Liver (tissue), 3 donors: ENCODE measurements around the gene PRODH.

ENCODE experiments used
- EGR1 ChIP-seq, 2 donors: IDR thresholded peaks; 2 replicates each; pipeline ENCODE4 v1.6.1; 2016 to 2018; ENCODE audit warnings: antibody characterized with exemption in 2 of 2, low read depth in 2 of 2
- GABPA ChIP-seq, 2 donors: IDR thresholded peaks in 1 of 2; conservative IDR thresholded peaks in 1 of 2; 2 replicates each; pipeline ENCODE4 v1.6.1; 2016; ENCODE audit warnings: antibody characterized with exemption in 2 of 2, mild to moderate bottlenecking in 1 of 2, moderate library complexity in 1 of 2
- JUND ChIP-seq, 2 donors: IDR thresholded peaks; 2 replicates each; pipeline ENCODE4 v1.6.1; 2016; ENCODE audit warnings: antibody characterized with exemption in 2 of 2
- RAD21 ChIP-seq, 2 donors: IDR thresholded peaks; 2 replicates each; pipeline ENCODE4 v1.6.1; 2016; ENCODE audit warnings: antibody characterized with exemption in 2 of 2, mild to moderate bottlenecking in 2 of 2
- RXRA ChIP-seq, 2 donors: IDR thresholded peaks; 2 replicates each; pipeline ENCODE4 v1.6.1; 2017 to 2018; ENCODE audit warnings: antibody characterized with exemption in 2 of 2, mild to moderate bottlenecking in 1 of 2
- SP1 ChIP-seq: IDR thresholded peaks from 2 replicates; pipeline ENCODE4 v1.6.1; 2018; ENCODE audit warnings: antibody characterized with exemption, mild to moderate bottlenecking
- TAF1 ChIP-seq: conservative IDR thresholded peaks from 2 replicates; pipeline ENCODE4 v1.6.1; 2016; ENCODE audit warnings: antibody characterized with exemption, mild to moderate bottlenecking
- YY1 ChIP-seq: IDR thresholded peaks from 2 replicates; pipeline ENCODE4 v1.6.1; 2016; ENCODE audit warnings: antibody characterized with exemption, mild to moderate bottlenecking
- TF ChIP-seq, protein P1 (sequence below): fragments of 150-350 bp; IDR thresholded peaks from 2 replicates; pipeline ENCODE4 v1.5.1; 2017; ENCODE audit warnings: improper control_type of control experiment, low read depth, low read length; ENCODE audit not compliant: missing input control
- TF ChIP-seq, protein P2 (sequence below): IDR thresholded peaks from 2 replicates; pipeline ENCODE4 v1.6.1; 2016; ENCODE audit warnings: antibody characterized with exemption
- TF ChIP-seq, protein P3 (sequence below): IDR thresholded peaks from 2 replicates; pipeline ENCODE4 v1.6.1; 2016; ENCODE audit warnings: antibody characterized with exemption, mild to moderate bottlenecking
- donor health status: healthy.
- donor health status: healthy.

DNA sequence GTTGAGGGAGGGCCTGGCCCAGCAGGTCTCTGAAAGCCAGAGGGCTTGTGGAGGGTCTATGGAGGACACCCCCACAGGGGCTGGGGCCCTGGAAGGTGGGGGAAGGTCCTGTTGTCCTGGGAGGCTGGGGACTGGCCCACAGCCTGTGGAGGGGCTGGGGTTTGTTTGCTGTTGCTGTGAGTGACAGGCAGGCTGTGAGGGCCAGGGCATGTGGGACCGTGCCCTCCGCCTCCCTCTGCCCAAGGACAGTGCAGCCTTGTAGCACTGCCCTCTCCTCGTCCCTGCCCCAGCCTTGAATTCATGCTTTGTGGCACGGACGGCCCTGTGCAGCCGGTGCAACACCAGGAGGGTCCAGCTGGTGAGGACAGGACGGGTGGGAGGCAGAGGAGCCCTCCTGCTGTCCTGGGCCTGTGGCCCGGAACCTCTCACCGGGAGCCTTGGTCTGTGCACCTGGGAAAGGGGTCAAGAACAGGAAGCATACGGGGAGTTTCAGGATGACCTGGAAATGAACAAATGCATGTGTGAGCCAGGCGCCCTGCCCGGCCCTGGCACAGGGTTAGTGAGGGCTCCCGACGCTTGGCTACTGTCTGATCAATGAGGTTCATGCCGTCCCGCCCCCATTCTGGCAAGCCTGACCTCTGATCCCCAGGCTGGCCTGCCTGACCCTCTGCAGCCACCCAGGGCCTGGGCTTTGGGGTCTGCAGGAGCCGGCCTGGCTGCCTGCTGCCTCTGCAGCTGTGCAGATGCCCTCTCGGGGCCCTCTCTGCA, 37.4 kb upstream of the PRODH start:
- TF ChIP-seq, protein P1, sequence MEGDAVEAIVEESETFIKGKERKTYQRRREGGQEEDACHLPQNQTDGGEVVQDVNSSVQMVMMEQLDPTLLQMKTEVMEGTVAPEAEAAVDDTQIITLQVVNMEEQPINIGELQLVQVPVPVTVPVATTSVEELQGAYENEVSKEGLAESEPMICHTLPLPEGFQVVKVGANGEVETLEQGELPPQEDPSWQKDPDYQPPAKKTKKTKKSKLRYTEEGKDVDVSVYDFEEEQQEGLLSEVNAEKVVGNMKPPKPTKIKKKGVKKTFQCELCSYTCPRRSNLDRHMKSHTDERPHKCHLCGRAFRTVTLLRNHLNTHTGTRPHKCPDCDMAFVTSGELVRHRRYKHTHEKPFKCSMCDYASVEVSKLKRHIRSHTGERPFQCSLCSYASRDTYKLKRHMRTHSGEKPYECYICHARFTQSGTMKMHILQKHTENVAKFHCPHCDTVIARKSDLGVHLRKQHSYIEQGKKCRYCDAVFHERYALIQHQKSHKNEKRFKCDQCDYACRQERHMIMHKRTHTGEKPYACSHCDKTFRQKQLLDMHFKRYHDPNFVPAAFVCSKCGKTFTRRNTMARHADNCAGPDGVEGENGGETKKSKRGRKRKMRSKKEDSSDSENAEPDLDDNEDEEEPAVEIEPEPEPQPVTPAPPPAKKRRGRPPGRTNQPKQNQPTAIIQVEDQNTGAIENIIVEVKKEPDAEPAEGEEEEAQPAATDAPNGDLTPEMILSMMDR: no peak
- TF ChIP-seq JUND (IDR thresholded peaks at IDR 0.05): no peak
- TF ChIP-seq SP1: no peak
- no peak for TF ChIP-seq YY1
- TF ChIP-seq TAF1: no peak
- TF ChIP-seq, protein P2, sequence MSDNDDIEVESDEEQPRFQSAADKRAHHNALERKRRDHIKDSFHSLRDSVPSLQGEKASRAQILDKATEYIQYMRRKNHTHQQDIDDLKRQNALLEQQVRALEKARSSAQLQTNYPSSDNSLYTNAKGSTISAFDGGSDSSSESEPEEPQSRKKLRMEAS: no peak
- TF ChIP-seq, protein P3, sequence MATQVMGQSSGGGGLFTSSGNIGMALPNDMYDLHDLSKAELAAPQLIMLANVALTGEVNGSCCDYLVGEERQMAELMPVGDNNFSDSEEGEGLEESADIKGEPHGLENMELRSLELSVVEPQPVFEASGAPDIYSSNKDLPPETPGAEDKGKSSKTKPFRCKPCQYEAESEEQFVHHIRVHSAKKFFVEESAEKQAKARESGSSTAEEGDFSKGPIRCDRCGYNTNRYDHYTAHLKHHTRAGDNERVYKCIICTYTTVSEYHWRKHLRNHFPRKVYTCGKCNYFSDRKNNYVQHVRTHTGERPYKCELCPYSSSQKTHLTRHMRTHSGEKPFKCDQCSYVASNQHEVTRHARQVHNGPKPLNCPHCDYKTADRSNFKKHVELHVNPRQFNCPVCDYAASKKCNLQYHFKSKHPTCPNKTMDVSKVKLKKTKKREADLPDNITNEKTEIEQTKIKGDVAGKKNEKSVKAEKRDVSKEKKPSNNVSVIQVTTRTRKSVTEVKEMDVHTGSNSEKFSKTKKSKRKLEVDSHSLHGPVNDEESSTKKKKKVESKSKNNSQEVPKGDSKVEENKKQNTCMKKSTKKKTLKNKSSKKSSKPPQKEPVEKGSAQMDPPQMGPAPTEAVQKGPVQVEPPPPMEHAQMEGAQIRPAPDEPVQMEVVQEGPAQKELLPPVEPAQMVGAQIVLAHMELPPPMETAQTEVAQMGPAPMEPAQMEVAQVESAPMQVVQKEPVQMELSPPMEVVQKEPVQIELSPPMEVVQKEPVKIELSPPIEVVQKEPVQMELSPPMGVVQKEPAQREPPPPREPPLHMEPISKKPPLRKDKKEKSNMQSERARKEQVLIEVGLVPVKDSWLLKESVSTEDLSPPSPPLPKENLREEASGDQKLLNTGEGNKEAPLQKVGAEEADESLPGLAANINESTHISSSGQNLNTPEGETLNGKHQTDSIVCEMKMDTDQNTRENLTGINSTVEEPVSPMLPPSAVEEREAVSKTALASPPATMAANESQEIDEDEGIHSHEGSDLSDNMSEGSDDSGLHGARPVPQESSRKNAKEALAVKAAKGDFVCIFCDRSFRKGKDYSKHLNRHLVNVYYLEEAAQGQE: no peak
- peak in 1 of 2 donors; percentile 64 for TF ChIP-seq RXRA (IDR thresholded peaks at IDR 0.05)
- TF ChIP-seq EGR1 (IDR thresholded peaks at IDR 0.05; ENCODE audit: low read depth in 2 of 2): no peak
- no peak for TF ChIP-seq RAD21 (IDR thresholded peaks at IDR 0.05)
- peak in 1 of 2 donors; percentile 75 for TF ChIP-seq GABPA (IDR thresholded peaks at IDR 0.05 in 1 of 2, conservative IDR thresholded peaks at IDR 0.05 in 1 of 2)
